B cell (primary cell): ENCODE measurements around the gene TPO. TPM values are rescaled to one million over a fixed set of nuclear protein-coding genes. Genes with fewer than 3 reads are reported as not detected.

Experiments used
- ATAC-seq: fragments of 200-7000 bp; cut with Tn5 transposase; one replicate; pipeline ENCODE4 v1.10.0; 2021; ENCODE audit warnings: low read depth, mild to moderate bottlenecking, moderate number of reproducible peaks, moderate library complexity
- CTCF ChIA-PET: fragments of 350-600 bp; sonication (Branson Sonifier 250); formaldehyde crosslinking; loops from one replicate; lab custom pipeline; 2021; ENCODE audit warnings: antibody characterized with exemption, inconsistent platforms; lab: Charles Lee
- POLR2A ChIA-PET: fragments of 350-600 bp; sonication (Branson Sonifier 250); formaldehyde crosslinking; loops from one replicate; lab custom pipeline; 2021; ENCODE audit warnings: antibody characterized with exemption; lab: Charles Lee
- DNase-seq: peaks from one replicate; pipeline ENCODE4 v3.0.0; 2013
- H2AFZ ChIP-seq: 2 replicates; pipeline ENCODE4 v1.6.1; 2012; ENCODE audit warnings: mild to moderate bottlenecking, low read depth, low read length; ENCODE audit not compliant: insufficient read depth, poor library complexity, severe bottlenecking
- H3K27ac ChIP-seq, 2 donors: 1 replicate in 1 of 2; 2 replicates in 1 of 2; pipeline ENCODE4 v1.5.1; 2012 to 2013; ENCODE audit warnings: low read length in 2 of 2, mild to moderate bottlenecking in 2 of 2, moderate library complexity in 1 of 2
- H3K27me3 ChIP-seq, 4 experiments: fragments of 200-600 bp in 1 of 4; sonication (generic) in 1 of 4; replicated peaks in 1 of 4; 1 replicate in 2 of 4; 2 replicates in 2 of 4; pipeline versions ENCODE4 v1.6.1 to v1.7.0; 2013 to 2016; ENCODE audit warnings: low read length in 3 of 4, mild to moderate bottlenecking in 2 of 4, mixed read lengths in 1 of 4, moderate library complexity in 1 of 4; ENCODE audit not compliant: insufficient read depth in 4 of 4, control insufficient read depth in 3 of 4; ENCODE audit errors: control extremely low read depth in 1 of 4
- H3K36me3 ChIP-seq, 2 experiments: replicated peaks in 1 of 2; 1 replicate in 1 of 2; 2 replicates in 1 of 2; pipeline versions ENCODE4 v1.6.1 to v1.7.1; 2013; ENCODE audit warnings: low read length in 1 of 2; ENCODE audit not compliant: insufficient read depth in 2 of 2, control insufficient read depth in 1 of 2; ENCODE audit errors: control extremely low read depth in 1 of 2, extremely low read depth in 1 of 2
- H3K4me1 ChIP-seq, 2 donors: fragments of 200-600 bp in 1 of 2; sonication (generic) in 1 of 2; 1 replicate in 1 of 2; 2 replicates in 1 of 2; pipeline versions ENCODE4 v1.5.1 to v1.6.1; 2013 to 2017; ENCODE audit warnings: low read length in 2 of 2; ENCODE audit not compliant: control insufficient read depth in 2 of 2, insufficient read depth in 2 of 2
- H3K4me2 ChIP-seq: replicated peaks from 2 replicates; pipeline ENCODE3; 2012; ENCODE audit warnings: mild to moderate bottlenecking, low read depth, low read length; ENCODE audit not compliant: poor library complexity, severe bottlenecking
- H3K4me3 ChIP-seq, 5 experiments: fragments of 200-600 bp in 1 of 5; sonication (generic) in 1 of 5; 1 replicate in 3 of 5; 2 replicates in 2 of 5; pipeline versions ENCODE4 v1.5.1 to v1.7.0; 2011 to 2016; ENCODE audit warnings: low read length in 4 of 5, mild to moderate bottlenecking in 4 of 5, low read depth in 2 of 5, control low read depth in 1 of 5, moderate library complexity in 1 of 5; ENCODE audit not compliant: insufficient read depth in 1 of 5; ENCODE audit errors: control extremely low read depth in 1 of 5, extremely low read depth in 1 of 5
- H3K79me2 ChIP-seq: fragments of 200-600 bp; sonication (generic); one replicate; pipeline ENCODE4 v1.6.0; 2016; ENCODE audit warnings: low read length; ENCODE audit not compliant: control insufficient read depth, insufficient read depth
- H3K9ac ChIP-seq: fragments of 200-600 bp; sonication (generic); 2 replicates; pipeline ENCODE4 v1.6.1; 2017; ENCODE audit warnings: mild to moderate bottlenecking, low read length, moderate library complexity
- H3K9me3 ChIP-seq, 3 donors: one replicate each; pipeline versions ENCODE4 v1.6.1 to v1.7.1; 2013; ENCODE audit warnings: low read length in 2 of 3; ENCODE audit not compliant: control insufficient read depth in 2 of 3, insufficient read depth in 1 of 3; ENCODE audit errors: control extremely low read depth in 1 of 3
- H4K20me1 ChIP-seq: 2 replicates; pipeline ENCODE4 v1.6.0; 2012; ENCODE audit warnings: mild to moderate bottlenecking, low read length; ENCODE audit not compliant: insufficient read depth, control insufficient read depth, poor library complexity, severe bottlenecking
- H3K27ac Mint-ChIP-seq: one replicate; pipeline ENCODE4 v1.8.0; 2021; ENCODE audit warnings: mixed read lengths
- H3K27me3 Mint-ChIP-seq: one replicate; pipeline ENCODE4 v1.8.0; 2021; ENCODE audit warnings: mixed read lengths
- H3K4me1 Mint-ChIP-seq: one replicate; pipeline ENCODE4 v1.8.0; 2021; ENCODE audit warnings: mixed read lengths
- H3K4me3 Mint-ChIP-seq: one replicate; pipeline ENCODE4 v1.8.0; 2021; ENCODE audit warnings: mixed read lengths
- H3K9me3 Mint-ChIP-seq: one replicate; pipeline ENCODE4 v1.8.0; 2022; ENCODE audit warnings: mixed read lengths; ENCODE audit not compliant: insufficient read depth
- CTCF ChIP-seq: fragments of 200-600 bp; IDR thresholded peaks from one replicate; pipeline ENCODE4 v1.8.0; 2022; ENCODE audit warnings: antibody characterized with exemption, mild to moderate bottlenecking
- EZH2 ChIP-seq: IDR thresholded peaks from 2 replicates; pipeline ENCODE4 v1.6.1; 2012; ENCODE audit warnings: borderline replicate concordance, low read depth, mild to moderate bottlenecking, moderate library complexity, low read length; ENCODE audit not compliant: insufficient read depth, poor library complexity, severe bottlenecking
- whole genome bisulfite sequencing: methylation state at CpG from one replicate; pipeline ENCODE4 v1.1.5; 2013; ENCODE audit warnings: missing lambda C conversion rate; ENCODE audit not compliant: insufficient coverage; 5-methylcytosine and 5-hydroxymethylcytosine counted together
- intact Hi-C: fragments of 100-400 bp; cut with micrococcal nuclease; formaldehyde crosslinking; loops from one replicate; pipeline ENCODE4 v1.10.0; 2022
- polyA plus RNA-seq: library from polyadenylated mRNA; depleted of rRNA; stranded (reverse); fragments of >200 nt; gene quantifications from 2 replicates; pipeline ENCODE4 v1.2.3, GENCODE V29; 2012
- total RNA-seq, 2 donors: library from RNA; stranded (reverse); fragments of 120-200 nt in 1 of 2; gene quantifications; 1 replicate in 1 of 2; 2 replicates in 1 of 2; pipeline versions ENCODE4 v1.2.3 to v1.2.4, GENCODE V29; 2013 to 2022

The TPO gene
- total and polyA plus RNA-seq, 2 donors (not counting 1 experiment from before 2014, with no cell fraction given), result not detected

GRCh38 chr2:1494257-1494656, 81.0 kb downstream of the TPO start:
- Histone ChIP-seq H3K79me2 (no peaks in the 10 kb centered on the region), H3K9me3 (peaks cover 0 to 7% (median 0%) of the 10 kb centered on the region in 3 donors), H3K4me2 (no peak overlapping the region), H3K4me3 (no peak overlapping the region), H4K20me1 (no peaks in the 10 kb centered on the region), H3K27me3 (peaks cover 0 to 3% (median 0%) of the 10 kb centered on the region in 4 experiments), H3K36me3 (no peaks in the 10 kb centered on the region), H3K4me1 (no peaks in the 10 kb centered on the region), H3K9ac (no peak overlapping the region), H3K27ac (no peak overlapping the region), H2AFZ (no peak overlapping the region)
- intact Hi-C loops, result no loop called here
- no peak overlapping the region for H3K4me3 Mint-ChIP-seq
- no peaks in the 10 kb centered on the region for H3K9me3 Mint-ChIP-seq
- ATAC-seq (no peak), DNase-seq (no peak)
- no peaks in the 10 kb centered on the region for H3K27me3 Mint-ChIP-seq
- WGBS, result 86% methylated on average over 9 of the region's 12 CpGs
- POLR2A ChIA-PET, result no interaction called here
- no peaks in the 10 kb centered on the region for H3K4me1 Mint-ChIP-seq
- no peak overlapping the region for H3K27ac Mint-ChIP-seq
- TF ChIP-seq EZH2 (no peak), CTCF (no peak)
- CTCF ChIA-PET, result no interaction called here

GRCh38 chr2:1494906-1495305, 81.6 kb downstream of the TPO start:
- Histone ChIP-seq H3K36me3 (no peaks in the 10 kb centered on the region), H3K9me3 (peaks cover 0 to 3% (median 0%) of the 10 kb centered on the region in 3 donors), H3K79me2 (no peaks in the 10 kb centered on the region), H3K27ac (no peak overlapping the region), H3K9ac (no peak overlapping the region), H4K20me1 (no peaks in the 10 kb centered on the region), H2AFZ (no peak overlapping the region), H3K4me3 (no peak overlapping the region), H3K4me2 (no peak overlapping the region), H3K27me3 (peaks cover 0 to 3% (median 0%) of the 10 kb centered on the region in 4 experiments), H3K4me1 (no peaks in the 10 kb centered on the region)
- ATAC-seq, result no peak
- WGBS, result 86% methylated on average over 8 of the region's 9 CpGs
- ChIA-PET CTCF (no interaction called here), POLR2A (no interaction called here)
- no peaks in the 10 kb centered on the region for H3K4me1 Mint-ChIP-seq
- no peaks in the 10 kb centered on the region for H3K27me3 Mint-ChIP-seq
- TF ChIP-seq EZH2 (no peak), CTCF (no peak)
- no peak for DNase-seq
- intact Hi-C loops, result no loop called here
- H3K9me3 Mint-ChIP-seq, result no peaks in the 10 kb centered on the region
- H3K4me3 Mint-ChIP-seq, result no peak overlapping the region
- H3K27ac Mint-ChIP-seq, result no peak overlapping the region
